Central memory CD8-positive, alpha-beta T cell (primary cell): Measurements from ENCODE around the gene ZBED2.
A peak's percentile ranks its signal among the peaks of the same experiment; 100 is the strongest.

Source experiments
- ATAC-seq: fragments of 150-1000 bp; cut with Tn5 transposase; replicated peaks from 2 replicates; pipeline ENCODE4 v1.10.0; 2022; ENCODE audit warnings: mild to moderate bottlenecking, moderate FRiP score, moderate number of reproducible peaks; ENCODE audit not compliant: poor library complexity, severe bottlenecking; ENCODE audit errors: extremely low read depth
- DNase-seq, 2 donors: peaks; one replicate each; pipeline ENCODE4 v3.0.0; 2021; ENCODE audit warnings: low spot score in 2 of 2
- H3K27ac Mint-ChIP-seq: one replicate; pipeline ENCODE4 v1.8.0; 2022; ENCODE audit warnings: low read depth, mild to moderate bottlenecking, moderate library complexity, mixed read lengths
- H3K27me3 Mint-ChIP-seq: one replicate; pipeline ENCODE4 v1.8.0; 2022; ENCODE audit warnings: mixed read lengths
- H3K36me3 Mint-ChIP-seq: one replicate; pipeline ENCODE4 v1.8.0; 2022; ENCODE audit warnings: mild to moderate bottlenecking, moderate library complexity, mixed read lengths; ENCODE audit not compliant: insufficient read depth
- H3K4me1 Mint-ChIP-seq: one replicate; pipeline ENCODE4 v1.8.0; 2022; ENCODE audit warnings: mixed read lengths
- H3K4me3 Mint-ChIP-seq: one replicate; pipeline ENCODE4 v1.8.0; 2022; ENCODE audit warnings: mild to moderate bottlenecking, moderate library complexity, mixed read lengths
- H3K9me3 Mint-ChIP-seq: one replicate; pipeline ENCODE4 v1.8.0; 2022; ENCODE audit warnings: mixed read lengths

Gene ZBED2

GRCh38 chr3:111582120-111582474 is 13.0 kb downstream of the ZBED2 start:
- DNase-seq (no peak), ATAC-seq (no peak)
- Mint-ChIP-seq H3K36me3 (peaks cover 57% of the 10 kb centered on the region), H3K27me3 (no peaks in the 10 kb centered on the region), H3K4me1 (peaks cover 59% of the 10 kb centered on the region), H3K4me3 (no peak overlapping the region), H3K27ac (peak overlapping the region; percentile 83), H3K9me3 (no peaks in the 10 kb centered on the region)

DNA sequence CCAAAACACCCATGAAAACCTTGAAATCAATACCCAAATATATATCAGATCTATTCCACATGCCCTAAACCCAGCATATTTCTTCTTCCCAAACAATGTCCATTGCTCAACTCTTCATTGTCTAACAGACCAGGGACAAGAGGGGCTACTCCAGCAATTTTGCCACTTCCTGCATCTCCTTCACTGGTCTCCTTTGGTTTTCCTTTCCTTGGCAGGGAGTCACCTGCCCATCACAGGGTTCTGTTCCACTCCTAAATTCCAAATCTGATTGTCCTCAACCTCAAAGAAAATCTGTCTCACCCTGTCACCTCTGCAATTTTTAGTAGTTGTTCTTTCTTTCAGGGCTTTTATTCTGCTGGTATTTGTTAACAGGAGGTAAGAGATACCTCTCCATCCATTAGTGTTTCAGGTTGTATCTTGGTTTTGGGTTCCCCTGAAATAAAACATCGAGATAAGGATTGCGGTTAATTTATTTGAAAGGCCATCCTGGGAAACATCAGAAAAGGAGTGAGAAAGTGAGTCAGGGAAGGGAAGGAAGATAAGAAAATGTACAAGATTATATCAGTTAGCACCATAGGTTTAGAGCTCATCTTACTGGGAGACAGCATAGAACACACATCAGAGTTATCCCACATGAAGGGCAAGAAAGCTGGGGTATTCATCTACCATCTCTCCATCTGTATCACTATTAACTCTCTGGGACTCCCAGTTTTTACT is 13.6 kb downstream of the ZBED2 start:
- H3K36me3 Mint-ChIP-seq, result peaks cover 52% of the 10 kb centered on the region
- no peaks in the 10 kb centered on the region for H3K27me3 Mint-ChIP-seq
- H3K27ac Mint-ChIP-seq, result peak overlapping the region; percentile 83
- DNase-seq (no peak), ATAC-seq (no peak)
- H3K9me3 Mint-ChIP-seq, result no peaks in the 10 kb centered on the region
- H3K4me1 Mint-ChIP-seq, result peaks cover 59% of the 10 kb centered on the region
- no peak overlapping the region for H3K4me3 Mint-ChIP-seq

DNA sequence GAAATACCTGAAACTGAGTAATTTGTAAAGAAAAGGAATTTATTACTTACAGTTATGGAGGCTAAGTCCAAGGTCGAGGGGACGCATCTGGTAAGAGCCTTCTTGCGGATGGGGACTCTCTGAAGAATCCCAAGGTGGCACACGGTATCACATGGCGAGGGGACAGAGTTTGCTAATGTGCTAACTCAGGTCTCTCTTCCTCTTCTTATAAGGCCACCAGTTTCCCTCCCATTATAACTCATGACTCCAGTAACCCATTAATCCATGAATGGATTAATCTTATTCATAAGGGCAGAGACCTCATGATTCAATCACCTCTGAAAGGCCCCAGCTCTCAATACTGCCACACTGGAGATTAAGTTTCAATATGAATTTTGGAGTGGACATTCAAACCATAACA is 15.7 kb downstream of the ZBED2 start:
- no peak overlapping the region for H3K4me3 Mint-ChIP-seq
- peaks cover 43% of the 10 kb centered on the region for H3K36me3 Mint-ChIP-seq
- H3K9me3 Mint-ChIP-seq, result no peaks in the 10 kb centered on the region
- H3K27ac Mint-ChIP-seq, result peak overlapping the region; percentile 13
- H3K27me3 Mint-ChIP-seq, result no peaks in the 10 kb centered on the region
- peaks cover 48% of the 10 kb centered on the region for H3K4me1 Mint-ChIP-seq
- DNase-seq (no peak), ATAC-seq (no peak)

DNA sequence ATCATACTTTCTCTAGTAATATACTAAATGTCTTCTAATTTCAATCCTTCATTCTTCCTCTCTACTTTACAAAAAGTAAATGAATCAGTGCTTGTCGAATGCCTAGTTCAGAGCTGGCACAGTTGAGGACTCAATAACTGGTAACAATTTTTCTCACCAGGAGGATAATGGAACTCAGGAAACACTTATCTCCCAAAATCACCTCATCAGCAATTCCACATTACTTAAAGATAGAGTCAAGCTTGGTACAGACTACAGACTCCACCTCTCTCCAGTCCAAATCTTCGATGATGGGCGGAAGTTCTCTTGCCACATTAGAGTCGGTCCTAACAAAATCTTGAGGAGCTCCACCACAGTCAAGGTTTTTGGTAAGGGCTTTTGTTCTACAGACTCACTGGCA is 16.3 kb downstream of the ZBED2 start:
- no peak overlapping the region for H3K4me3 Mint-ChIP-seq
- peak overlapping the region; percentile 13 for H3K27ac Mint-ChIP-seq
- ATAC-seq, result no peak
- H3K9me3 Mint-ChIP-seq, result no peaks in the 10 kb centered on the region
- peaks cover 44% of the 10 kb centered on the region for H3K4me1 Mint-ChIP-seq
- peaks cover 36% of the 10 kb centered on the region for H3K36me3 Mint-ChIP-seq
- no peaks in the 10 kb centered on the region for H3K27me3 Mint-ChIP-seq
- no peak for DNase-seq

GRCh38 chr3:111577798-111578685 is 17.1 kb downstream of the ZBED2 start:
- Mint-ChIP-seq H3K36me3 (peaks cover 32% of the 10 kb centered on the region), H3K9me3 (no peaks in the 10 kb centered on the region), H3K27me3 (no peaks in the 10 kb centered on the region), H3K4me1 (peaks cover 49% of the 10 kb centered on the region), H3K27ac (peak overlapping the region; percentile 27), H3K4me3 (no peak overlapping the region)
- peak; percentile 83 for ATAC-seq
- DNase-seq, result no peak

GRCh38 chr3:111577113-111577512 is 18.0 kb downstream of the ZBED2 start:
- Mint-ChIP-seq H3K36me3 (peaks cover 36% of the 10 kb centered on the region), H3K4me1 (peaks cover 49% of the 10 kb centered on the region), H3K4me3 (no peak overlapping the region), H3K27ac (peak overlapping the region; percentile 27), H3K27me3 (no peaks in the 10 kb centered on the region), H3K9me3 (no peaks in the 10 kb centered on the region)
- DNase-seq (no peak), ATAC-seq (no peak)

DNA sequence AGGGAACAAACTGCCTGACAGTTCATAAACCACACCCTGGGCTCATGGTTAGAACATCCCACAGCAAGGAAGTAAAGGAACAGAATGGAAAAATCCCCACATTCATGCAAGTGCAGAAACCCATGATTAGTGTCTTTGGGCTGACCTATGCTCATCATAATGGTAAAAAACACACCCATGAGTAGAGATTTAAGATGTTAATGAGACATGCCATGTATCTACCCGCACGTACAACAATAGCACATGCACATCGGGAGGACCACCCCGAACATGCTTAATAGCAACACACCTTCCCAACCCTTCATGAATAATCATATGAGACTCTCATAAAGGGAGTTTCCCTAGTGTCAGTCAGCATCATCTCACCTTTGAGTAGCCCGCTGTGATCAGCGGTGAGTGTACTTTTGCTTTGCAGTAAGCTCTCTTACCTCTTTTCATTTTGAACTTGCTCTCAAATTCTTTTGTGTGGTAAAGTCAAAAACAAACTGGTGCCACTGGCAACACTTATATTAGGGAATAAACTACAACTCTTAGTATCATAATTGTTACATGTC is 23.2 kb downstream of the ZBED2 start:
- Mint-ChIP-seq H3K27me3 (no peaks in the 10 kb centered on the region), H3K4me3 (peak overlapping the region; percentile 17), H3K27ac (peak overlapping the region; percentile 87), H3K36me3 (peaks cover 29% of the 10 kb centered on the region), H3K9me3 (no peaks in the 10 kb centered on the region), H3K4me1 (peaks cover 54% of the 10 kb centered on the region)
- ATAC-seq, result peak; percentile 94
- DNase-seq, result no peak

DNA sequence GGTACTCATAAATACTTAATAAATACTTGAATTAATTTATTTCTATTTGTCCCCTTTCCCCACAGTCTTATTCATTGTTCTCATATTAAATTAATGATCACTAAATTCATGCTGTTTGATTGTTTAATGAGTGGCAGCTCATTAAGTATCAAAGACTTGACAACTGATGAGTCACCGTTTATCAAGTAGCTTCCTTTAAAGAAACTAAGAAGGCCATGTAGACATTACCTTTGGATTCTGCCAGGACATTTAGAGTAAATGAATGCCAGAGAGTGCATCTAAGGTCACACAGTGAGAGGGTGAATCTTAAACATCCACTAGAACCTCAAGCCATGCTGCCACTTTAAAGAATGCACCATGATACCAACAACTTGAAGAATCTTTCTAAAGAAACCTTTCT is 23.9 kb downstream of the ZBED2 start:
- Mint-ChIP-seq H3K36me3 (peaks cover 32% of the 10 kb centered on the region), H3K4me3 (no peak overlapping the region), H3K4me1 (peaks cover 55% of the 10 kb centered on the region), H3K27ac (peak overlapping the region; percentile 87), H3K27me3 (no peaks in the 10 kb centered on the region), H3K9me3 (no peaks in the 10 kb centered on the region)
- no peak for ATAC-seq
- no peak for DNase-seq

DNA sequence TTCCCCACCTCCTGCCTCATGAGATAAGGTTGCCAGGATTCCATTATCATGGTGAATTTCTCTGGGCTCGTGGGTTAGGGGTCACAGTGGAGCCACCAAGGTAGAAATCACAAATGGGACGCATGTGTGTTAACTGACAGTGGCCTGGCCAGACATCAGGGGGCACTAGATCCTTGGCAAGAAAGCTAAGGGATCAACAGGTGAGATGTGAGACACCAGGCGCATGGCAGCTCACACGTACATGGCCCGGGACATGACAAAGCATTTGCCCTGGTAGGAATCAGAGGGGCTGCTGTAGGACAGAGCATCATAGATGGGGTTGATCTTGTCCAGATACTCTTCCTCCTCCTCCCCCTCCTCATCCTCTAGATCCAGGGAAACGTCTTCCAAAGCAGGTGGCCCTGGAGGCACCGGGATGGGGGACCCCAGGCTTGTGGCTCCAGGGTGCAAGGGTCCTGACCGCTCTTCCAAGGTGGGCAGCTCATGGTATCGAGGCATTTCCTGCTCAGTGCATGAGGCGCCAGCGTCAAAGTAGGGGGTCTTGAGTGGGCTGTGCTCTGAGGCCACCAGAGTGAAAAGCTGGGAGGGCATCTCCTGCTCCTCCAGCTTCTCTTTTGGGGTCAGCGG is 24.6 kb downstream of the ZBED2 start:
- Mint-ChIP-seq H3K9me3 (no peaks in the 10 kb centered on the region), H3K4me1 (peaks cover 58% of the 10 kb centered on the region), H3K27ac (peak overlapping the region; percentile 87), H3K4me3 (no peak overlapping the region), H3K27me3 (no peaks in the 10 kb centered on the region), H3K36me3 (peaks cover 31% of the 10 kb centered on the region)
- ATAC-seq (no peak), DNase-seq (no peak)

GRCh38 chr3:111568911-111569310 is 26.2 kb downstream of the ZBED2 start:
- ATAC-seq, result no peak
- no peaks in the 10 kb centered on the region for H3K27me3 Mint-ChIP-seq
- no peak for DNase-seq
- H3K9me3 Mint-ChIP-seq, result no peaks in the 10 kb centered on the region
- H3K36me3 Mint-ChIP-seq, result peaks cover 31% of the 10 kb centered on the region
- H3K27ac Mint-ChIP-seq, result no peak overlapping the region
- peaks cover 72% of the 10 kb centered on the region for H3K4me1 Mint-ChIP-seq
- H3K4me3 Mint-ChIP-seq, result no peak overlapping the region

GRCh38 chr3:111568355-111568754 is 26.8 kb downstream of the ZBED2 start:
- H3K4me1 Mint-ChIP-seq, result peaks cover 74% of the 10 kb centered on the region
- H3K9me3 Mint-ChIP-seq, result no peaks in the 10 kb centered on the region
- H3K36me3 Mint-ChIP-seq, result peaks cover 31% of the 10 kb centered on the region
- H3K27ac Mint-ChIP-seq, result no peak overlapping the region
- DNase-seq, result no peak
- no peaks in the 10 kb centered on the region for H3K27me3 Mint-ChIP-seq
- no peak for ATAC-seq
- no peak overlapping the region for H3K4me3 Mint-ChIP-seq

DNA sequence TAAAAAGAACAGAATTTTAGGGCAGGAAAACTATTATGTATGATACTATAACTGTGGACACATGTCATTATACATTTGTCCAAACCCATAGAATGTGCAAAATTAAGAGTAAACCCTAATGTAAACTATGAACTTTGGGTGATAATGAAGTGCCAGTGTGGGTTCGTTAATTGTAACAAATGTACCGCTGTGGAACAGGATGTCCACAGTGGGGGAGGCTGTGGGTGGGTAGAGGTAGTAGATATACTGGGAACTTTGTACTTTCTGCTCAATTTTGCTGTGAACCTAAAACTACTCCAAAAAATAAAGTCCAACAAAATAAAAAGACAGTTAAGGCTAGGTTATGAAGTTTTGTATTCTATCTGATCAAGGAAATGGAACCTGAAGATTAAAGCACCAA is 28.3 kb downstream of the ZBED2 start:
- ATAC-seq (peak; percentile 74), DNase-seq (no peak)
- no peak overlapping the region for H3K27ac Mint-ChIP-seq
- no peak overlapping the region for H3K4me3 Mint-ChIP-seq
- H3K9me3 Mint-ChIP-seq, result no peaks in the 10 kb centered on the region
- H3K4me1 Mint-ChIP-seq, result peaks cover 74% of the 10 kb centered on the region
- H3K36me3 Mint-ChIP-seq, result peaks cover 23% of the 10 kb centered on the region
- H3K27me3 Mint-ChIP-seq, result no peaks in the 10 kb centered on the region
